DMS153 treated with DMSO at 0.1 percent for 48 hours (cell line): ENCODE results near the gene SLC22A2.

Source experiments
- DNase-seq: peaks from one replicate; lab custom pipeline; 2025; ENCODE audit not compliant: unreplicated experiment; lab: John Stamatoyannopoulos, UW

The SLC22A2 gene

GRCh38 chr6:160172704-160173103 is 85.9 kb downstream of the SLC22A2 start:
- DNase-seq = no peak

- DNase-seq = no peak
Observed at GRCh38 chr6:160170018-160170680, 88.5 kb downstream of the SLC22A2 start.

- no peak for DNase-seq
Observed at GRCh38 chr6:160167604-160168399, 90.8 kb downstream of the SLC22A2 start.
